GM19099 (cell line): ENCODE data around the gene PI4K2A.

Experiments
- POLR2A ChIP-seq: IDR thresholded peaks from 3 replicates; pipeline ENCODE4 v1.6.1; 2011; ENCODE audit warnings: low read depth; ENCODE audit not compliant: insufficient read length; ENCODE audit errors: extremely low read depth

PI4K2A gene

GRCh38 chr10:97650726-97651125 lies 10.3 kb downstream of the PI4K2A start:
- no peak for TF ChIP-seq POLR2A

GRCh38 chr10:97651773-97652172 lies 11.3 kb downstream of the PI4K2A start:
- no peak for TF ChIP-seq POLR2A

DNA sequence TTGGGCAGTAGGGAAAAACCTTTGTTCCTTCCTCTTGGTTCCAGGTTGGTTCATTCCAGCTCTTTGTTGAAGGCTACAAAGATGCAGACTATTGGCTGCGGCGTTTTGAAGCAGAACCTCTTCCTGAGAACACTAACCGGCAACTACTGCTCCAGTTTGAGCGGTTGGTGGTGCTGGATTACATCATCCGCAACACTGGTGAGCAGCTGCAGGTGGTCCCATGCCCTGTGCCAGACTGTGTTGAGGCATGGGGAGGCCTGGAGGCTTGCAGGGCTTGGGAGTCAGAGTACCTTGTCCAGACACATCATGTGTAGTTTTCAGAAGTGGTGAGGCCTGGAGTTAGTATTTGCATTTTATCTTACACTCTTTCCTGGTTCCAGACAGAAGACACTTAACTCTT lies 16.3 kb downstream of the PI4K2A start:
- no peak for TF ChIP-seq POLR2A

- no peak for TF ChIP-seq POLR2A
These were observed 19.1 kb downstream of the PI4K2A start for GRCh38 chr10:97659589-97659988.

- no peak for TF ChIP-seq POLR2A
These were observed 23.9 kb downstream of the PI4K2A start for GRCh38 chr10:97664282-97664850.

DNA sequence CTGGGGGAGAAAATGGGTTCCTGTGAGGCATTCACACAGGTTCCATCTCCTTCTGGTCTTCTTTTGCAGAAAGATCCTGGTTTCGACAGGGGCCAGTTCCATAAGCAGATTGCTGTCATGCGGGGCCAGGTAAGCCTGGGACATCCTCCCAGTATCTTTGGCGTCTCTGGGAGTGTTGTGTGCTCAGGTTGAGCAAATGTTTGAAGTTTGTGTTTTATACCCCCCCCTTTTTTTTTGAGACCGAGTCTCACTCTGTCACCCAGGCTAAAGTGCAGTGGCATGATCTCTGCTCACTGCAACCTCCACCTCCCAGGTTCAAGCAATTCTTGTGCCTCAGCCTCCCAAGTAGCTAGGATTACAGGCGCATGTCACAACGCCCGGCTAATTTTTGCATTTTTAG lies 26.5 kb downstream of the PI4K2A start:
- no peak for TF ChIP-seq POLR2A

GRCh38 chr10:97667463-97667862 lies 27.0 kb downstream of the PI4K2A start:
- no peak for TF ChIP-seq POLR2A

DNA sequence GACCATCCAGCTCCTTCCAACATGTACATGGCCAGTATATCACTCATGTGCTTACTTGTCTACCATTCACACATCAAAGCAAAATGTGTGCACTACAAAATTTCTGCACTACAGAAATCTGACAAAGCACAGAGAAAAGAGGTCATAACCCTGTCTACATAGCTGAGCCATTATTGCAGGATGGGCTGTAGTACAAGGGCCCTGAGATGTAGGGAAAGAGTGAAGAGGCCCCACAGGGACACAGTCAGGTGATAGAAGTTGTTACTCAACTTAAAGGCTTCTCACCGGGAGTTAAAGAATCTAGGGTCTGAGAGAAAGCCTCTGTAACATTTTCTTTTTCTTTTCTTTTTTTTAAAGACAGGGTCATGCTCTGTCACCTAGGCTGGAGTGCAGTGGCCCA lies 29.1 kb downstream of the PI4K2A start:
- no peak for TF ChIP-seq POLR2A

DNA sequence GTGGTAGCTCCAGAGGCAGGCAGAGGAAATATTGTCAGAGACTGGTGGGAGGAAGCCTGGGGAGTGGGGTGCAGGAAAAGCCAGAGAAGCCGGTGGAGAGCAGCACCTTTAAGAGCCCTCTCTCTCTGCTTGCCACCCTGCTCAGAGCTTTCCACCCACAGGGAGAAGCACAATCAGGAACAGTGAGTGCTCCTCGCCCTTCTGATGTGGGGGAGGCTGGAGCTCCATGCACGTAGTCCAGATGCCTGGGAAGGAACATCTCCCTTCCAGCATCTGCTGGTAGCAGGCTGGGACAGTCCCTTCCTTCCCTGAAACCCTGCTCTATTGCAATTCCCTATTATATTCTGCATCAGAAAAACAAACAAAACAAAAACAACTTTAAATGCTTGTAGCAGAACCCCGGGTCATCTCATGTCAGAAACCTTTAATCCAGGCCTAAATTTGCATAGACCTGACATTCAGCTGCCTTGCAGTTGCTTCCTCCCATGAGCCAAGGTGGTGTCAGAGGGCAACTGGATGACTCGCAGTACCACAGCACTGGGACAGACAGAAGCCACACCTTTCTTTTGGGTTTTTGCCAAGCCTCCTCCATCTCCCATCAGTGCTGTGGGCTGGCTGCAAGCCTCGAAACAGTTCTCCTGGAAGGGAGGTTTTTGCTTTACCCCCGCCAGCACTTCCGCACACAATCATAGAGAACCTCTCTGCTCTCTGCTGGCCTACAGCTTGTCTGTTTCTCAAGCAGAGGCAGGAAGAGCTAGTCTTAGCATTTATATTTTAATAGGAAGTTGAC lies 33.5 kb downstream of the PI4K2A start:
- TF ChIP-seq POLR2A = no peak

GRCh38 chr10:97675222-97675621 lies 34.8 kb downstream of the PI4K2A start:
- no peak for TF ChIP-seq POLR2A

DNA sequence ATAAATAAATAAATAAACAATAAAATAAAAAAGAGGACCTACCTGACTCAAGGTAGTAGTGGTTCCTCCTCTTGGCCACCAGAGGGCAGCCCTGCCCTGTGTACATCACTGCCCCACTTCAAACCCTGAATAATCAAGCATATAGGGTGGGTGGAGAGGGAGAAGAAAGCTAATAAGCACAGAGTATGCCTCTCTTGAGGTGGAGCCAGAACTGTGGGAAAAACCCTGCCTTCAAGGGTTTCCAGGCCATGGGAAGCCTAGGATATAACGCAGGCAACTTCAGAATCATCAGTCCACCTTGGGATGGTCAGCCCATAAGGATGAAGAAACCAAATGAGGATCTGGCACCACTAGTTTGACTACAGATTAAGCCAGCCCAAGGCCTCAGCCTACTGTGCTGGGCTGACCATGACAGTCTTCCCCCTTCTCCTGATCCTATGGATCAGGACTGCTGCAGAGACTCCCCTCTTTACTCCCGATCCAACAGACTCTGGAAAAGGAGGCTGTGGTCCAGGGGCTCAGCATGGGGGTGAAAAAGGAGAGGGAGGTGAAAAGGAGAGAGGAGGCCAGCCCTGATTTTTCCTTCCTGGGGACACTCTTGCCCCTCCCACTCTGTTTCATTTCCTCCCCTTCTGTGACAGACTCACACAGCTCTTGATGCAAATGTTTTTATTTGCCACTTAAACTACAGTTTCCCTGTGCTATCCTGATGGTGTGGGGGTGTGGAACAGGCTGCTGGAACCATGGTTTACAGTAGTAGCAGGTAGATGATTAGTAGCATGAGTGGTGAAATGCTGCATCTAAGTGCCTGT lies 36.5 kb downstream of the PI4K2A start:
- TF ChIP-seq POLR2A = no peak

GRCh38 chr10:97679594-97679993 lies 39.1 kb downstream of the PI4K2A start:
- no peak for TF ChIP-seq POLR2A

- no peak for TF ChIP-seq POLR2A
These were observed 41.6 kb downstream of the PI4K2A start for GRCh38 chr10:97682042-97682441.

DNA sequence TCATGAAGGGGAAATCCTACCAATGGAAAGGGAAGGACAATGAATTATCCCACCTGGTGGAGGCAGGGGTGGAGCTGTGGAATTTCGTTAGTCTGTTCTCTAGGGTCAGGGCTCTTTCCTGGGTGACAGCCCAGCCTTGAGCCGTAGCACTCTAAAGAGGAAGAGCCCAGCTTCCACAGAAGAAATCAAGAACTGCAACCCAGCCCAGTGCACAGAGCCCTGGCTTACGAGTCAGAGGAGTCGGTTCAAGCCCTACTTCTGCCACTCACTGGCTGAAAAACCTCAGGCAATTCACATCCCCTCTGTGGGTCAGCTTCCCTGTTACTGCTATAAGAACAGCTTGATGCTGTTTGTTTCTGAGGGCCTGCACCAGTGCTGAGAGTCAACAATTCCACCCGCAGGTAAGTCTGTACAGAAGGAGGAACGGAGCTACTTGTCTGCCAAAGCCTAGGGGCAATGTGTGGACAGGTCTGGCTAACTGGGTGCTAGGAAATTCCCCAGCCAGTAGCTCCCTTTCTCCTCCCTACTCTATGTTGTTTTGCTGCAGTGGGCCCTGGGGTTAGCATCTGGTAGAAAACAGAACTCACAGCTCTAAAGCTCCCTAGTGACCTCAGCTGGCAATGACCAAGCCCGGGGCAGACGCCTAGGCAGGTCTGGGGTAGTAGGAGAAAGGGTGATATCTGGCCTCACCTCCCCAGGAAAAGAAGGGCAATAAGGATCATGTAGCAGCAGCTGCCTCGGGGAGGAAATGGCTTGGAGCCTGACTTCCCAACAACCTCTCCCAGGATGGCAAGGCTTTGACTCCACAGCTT lies 43.3 kb downstream of the PI4K2A start:
- TF ChIP-seq POLR2A = no peak

- no peak for TF ChIP-seq POLR2A
These were observed 44.5 kb downstream of the PI4K2A start for GRCh38 chr10:97684866-97685394.
